ENCODE measurements around the gene NUDT4. TPM values are rescaled to one million over a fixed set of nuclear protein-coding genes. Genes with fewer than 3 reads are reported as not detected.

Gene NUDT4
- total RNA-seq, 1 experiment from 2014 or later, result 236 TPM

DNA sequence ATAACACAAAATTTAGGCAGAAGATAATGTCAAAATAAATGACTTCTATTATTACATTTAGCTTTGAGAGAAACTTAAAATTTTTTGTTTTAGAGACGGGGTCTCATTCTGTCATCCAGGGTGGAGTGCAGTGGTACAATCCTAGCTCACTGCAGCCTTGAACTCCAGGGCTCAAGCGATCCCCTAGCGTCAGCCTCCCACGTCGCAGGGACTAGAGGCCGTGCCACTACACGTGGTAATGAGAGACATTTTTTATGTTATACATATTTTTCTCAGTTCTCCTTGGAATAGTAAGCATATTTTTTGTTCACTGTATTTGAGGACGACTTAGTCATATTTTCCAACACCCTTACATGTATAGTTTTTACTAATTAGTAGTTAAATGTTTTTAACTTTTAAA lies 21.5 kb upstream of the NUDT4 start:
- H3K4me1 Mint-ChIP-seq (ENCODE audit: low read depth, unreplicated experiment), result peaks cover 16% of the 10 kb centered on the region
- ChIA-PET POLR2A (no interaction called here), CTCF (interaction anchor here (0.6 kb wide), 1 partner anchor 167 kb away, joined by 5 read pairs; no protein-coding TSS in a partner anchor)
- no peak overlapping the region for H3K4me3 ChIP-seq (ENCODE audit: low read depth, low read length)
- H3K9me3 ChIP-seq, result no peaks in the 10 kb centered on the region
- intact Hi-C loops (cut with micrococcal nuclease; ENCODE audit: unreplicated experiment), result no loop called here
- H3K4me1 ChIP-seq, result no peaks in the 10 kb centered on the region
- H3K4me3 Mint-ChIP-seq (ENCODE audit: unreplicated experiment), result no peak overlapping the region
- TF ChIP-seq, protein P1, sequence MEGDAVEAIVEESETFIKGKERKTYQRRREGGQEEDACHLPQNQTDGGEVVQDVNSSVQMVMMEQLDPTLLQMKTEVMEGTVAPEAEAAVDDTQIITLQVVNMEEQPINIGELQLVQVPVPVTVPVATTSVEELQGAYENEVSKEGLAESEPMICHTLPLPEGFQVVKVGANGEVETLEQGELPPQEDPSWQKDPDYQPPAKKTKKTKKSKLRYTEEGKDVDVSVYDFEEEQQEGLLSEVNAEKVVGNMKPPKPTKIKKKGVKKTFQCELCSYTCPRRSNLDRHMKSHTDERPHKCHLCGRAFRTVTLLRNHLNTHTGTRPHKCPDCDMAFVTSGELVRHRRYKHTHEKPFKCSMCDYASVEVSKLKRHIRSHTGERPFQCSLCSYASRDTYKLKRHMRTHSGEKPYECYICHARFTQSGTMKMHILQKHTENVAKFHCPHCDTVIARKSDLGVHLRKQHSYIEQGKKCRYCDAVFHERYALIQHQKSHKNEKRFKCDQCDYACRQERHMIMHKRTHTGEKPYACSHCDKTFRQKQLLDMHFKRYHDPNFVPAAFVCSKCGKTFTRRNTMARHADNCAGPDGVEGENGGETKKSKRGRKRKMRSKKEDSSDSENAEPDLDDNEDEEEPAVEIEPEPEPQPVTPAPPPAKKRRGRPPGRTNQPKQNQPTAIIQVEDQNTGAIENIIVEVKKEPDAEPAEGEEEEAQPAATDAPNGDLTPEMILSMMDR (IDR thresholded peaks at IDR 0.05; ENCODE audit: insufficient read depth in 1 of 2, low read depth in 1 of 2, low read length in 1 of 2, severe bottlenecking in 1 of 2, unreplicated experiment in 1 of 2), result no peak
- peaks cover 7% of the 10 kb centered on the region for H3K36me3 Mint-ChIP-seq (ENCODE audit: insufficient read depth, unreplicated experiment)
- H3K27ac Mint-ChIP-seq (ENCODE audit: unreplicated experiment), result no peak overlapping the region
- H3K36me3 ChIP-seq (ENCODE audit: control insufficient read depth, insufficient read depth, low read length), result no peaks in the 10 kb centered on the region
- H3K27me3 Mint-ChIP-seq (ENCODE audit: insufficient read depth, unreplicated experiment), result no peaks in the 10 kb centered on the region
- DNase-seq, result no peak
- H3K9me3 Mint-ChIP-seq (ENCODE audit: unreplicated experiment), result peaks cover 19% of the 10 kb centered on the region
- no peaks in the 10 kb centered on the region for H3K27me3 ChIP-seq (replicated peaks; ENCODE audit: control insufficient read depth, insufficient read depth, low read length)
- BruUV-seq (replicated peaks), result no TSS peak

DNA sequence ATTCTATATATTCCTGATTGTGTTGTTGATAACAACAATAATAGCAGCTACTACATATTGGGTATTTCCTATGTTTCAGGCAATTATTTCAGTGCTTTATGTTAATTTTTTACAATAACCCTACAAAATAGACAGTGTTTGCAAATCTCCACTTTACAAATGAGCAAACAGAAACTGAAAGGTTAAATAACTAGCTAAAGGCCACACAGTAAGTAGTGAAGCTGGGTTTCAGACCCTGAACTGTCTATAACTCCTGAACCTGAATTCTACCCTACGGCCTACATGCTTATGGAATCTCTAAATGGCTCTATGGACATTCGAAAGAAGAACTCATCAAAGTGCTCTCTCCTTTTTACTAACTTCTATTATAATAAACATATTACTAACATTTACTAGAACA lies 19.7 kb upstream of the NUDT4 start:
- H3K27ac Mint-ChIP-seq (ENCODE audit: unreplicated experiment), result no peak overlapping the region
- Histone ChIP-seq H3K4me3 (ENCODE audit: low read depth, low read length) (no peak overlapping the region), H3K36me3 (ENCODE audit: control insufficient read depth, insufficient read depth, low read length) (no peaks in the 10 kb centered on the region), H3K9me3 (no peaks in the 10 kb centered on the region), H3K27me3 (replicated peaks; ENCODE audit: control insufficient read depth, insufficient read depth, low read length) (no peaks in the 10 kb centered on the region), H3K4me1 (no peaks in the 10 kb centered on the region)
- TF ChIP-seq, protein P1 (IDR thresholded peaks at IDR 0.05; ENCODE audit: insufficient read depth in 1 of 2, low read depth in 1 of 2, low read length in 1 of 2, severe bottlenecking in 1 of 2, unreplicated experiment in 1 of 2), result no peak
- H3K4me3 Mint-ChIP-seq (ENCODE audit: unreplicated experiment), result no peak overlapping the region
- peaks cover under 1% of the 10 kb centered on the region for H3K4me1 Mint-ChIP-seq (ENCODE audit: low read depth, unreplicated experiment)
- H3K9me3 Mint-ChIP-seq (ENCODE audit: unreplicated experiment), result peaks cover 4% of the 10 kb centered on the region
- ChIA-PET POLR2A (no interaction called here), CTCF (no interaction called here)
- no peaks in the 10 kb centered on the region for H3K27me3 Mint-ChIP-seq (ENCODE audit: insufficient read depth, unreplicated experiment)
- no peaks in the 10 kb centered on the region for H3K36me3 Mint-ChIP-seq (ENCODE audit: insufficient read depth, unreplicated experiment)
- BruUV-seq (replicated peaks), result no TSS peak
- no peak for DNase-seq
- intact Hi-C loops (cut with micrococcal nuclease; ENCODE audit: unreplicated experiment), result no loop called here

DNA sequence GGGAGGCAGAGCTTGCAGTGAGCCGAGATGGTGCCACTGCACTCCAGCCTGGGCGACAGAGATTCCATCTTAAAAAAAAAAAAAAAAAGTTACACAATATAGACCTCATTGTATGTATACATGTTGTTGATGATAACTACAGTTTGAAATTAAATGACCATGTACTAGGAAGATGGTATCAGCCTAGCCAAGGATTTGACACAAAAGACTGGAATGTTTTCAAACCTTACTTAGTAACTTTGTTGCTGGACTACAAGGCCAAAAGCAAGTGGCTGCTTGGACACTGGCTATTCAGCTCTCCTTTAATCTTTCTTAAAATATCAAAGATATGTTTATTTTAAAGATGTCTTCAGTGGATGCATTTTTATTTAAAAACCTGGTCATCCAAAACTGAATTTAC lies 18.9 kb upstream of the NUDT4 start:
- BruUV-seq (replicated peaks), result no TSS peak

More for the DNA sequence above, 18.9 kb upstream of the NUDT4 start:
- CTCF ChIA-PET, result no interaction called here
- no peaks in the 10 kb centered on the region for H3K4me1 ChIP-seq
- H3K4me1 Mint-ChIP-seq (ENCODE audit: low read depth, unreplicated experiment), result no peaks in the 10 kb centered on the region
- H3K4me3 Mint-ChIP-seq (ENCODE audit: unreplicated experiment), result no peak overlapping the region
- no peaks in the 10 kb centered on the region for H3K36me3 ChIP-seq (ENCODE audit: control insufficient read depth, insufficient read depth, low read length)
- TF ChIP-seq, protein P1 (IDR thresholded peaks at IDR 0.05; ENCODE audit: insufficient read depth in 1 of 2, low read depth in 1 of 2, low read length in 1 of 2, severe bottlenecking in 1 of 2, unreplicated experiment in 1 of 2), result no peak
- DNase-seq, result no peak
- H3K27me3 Mint-ChIP-seq (ENCODE audit: insufficient read depth, unreplicated experiment), result no peaks in the 10 kb centered on the region
- no peaks in the 10 kb centered on the region for H3K36me3 Mint-ChIP-seq (ENCODE audit: insufficient read depth, unreplicated experiment)
- intact Hi-C loops (cut with micrococcal nuclease; ENCODE audit: unreplicated experiment), result no loop called here
- H3K27me3 ChIP-seq (replicated peaks; ENCODE audit: control insufficient read depth, insufficient read depth, low read length), result no peaks in the 10 kb centered on the region
- no peak overlapping the region for H3K27ac Mint-ChIP-seq (ENCODE audit: unreplicated experiment)
- POLR2A ChIA-PET, result no interaction called here
- no peaks in the 10 kb centered on the region for H3K9me3 Mint-ChIP-seq (ENCODE audit: unreplicated experiment)
- no peaks in the 10 kb centered on the region for H3K9me3 ChIP-seq
- H3K4me3 ChIP-seq (ENCODE audit: low read depth, low read length), result no peak overlapping the region
